Liver (tissue), 9 donors: ENCODE measurements around the gene GDF10. TPM values are rescaled to one million over a fixed set of nuclear protein-coding genes. Genes with fewer than 3 reads are reported as not detected.

Experiments used
- DNase-seq: peaks from one replicate; pipeline ENCODE4 v3.0.0-alpha.2; 2017; ENCODE audit warnings: low spot score
- H3K27ac ChIP-seq, 2 donors: one replicate each; pipeline ENCODE4 v1.7.0; 2013; ENCODE audit warnings: inconsistent platforms in 2 of 2, low read length in 2 of 2, control low read depth in 1 of 2, low read depth in 1 of 2, mild to moderate bottlenecking in 1 of 2
- H3K27me3 ChIP-seq, 4 donors: one replicate each; pipeline versions ENCODE4 v1.6.1 to v1.7.0; 2013; ENCODE audit warnings: low read length in 3 of 4, inconsistent platforms in 1 of 4, mild to moderate bottlenecking in 1 of 4, moderate library complexity in 1 of 4; ENCODE audit not compliant: control insufficient read depth in 4 of 4, insufficient read depth in 4 of 4
- H3K36me3 ChIP-seq, 4 donors: one replicate each; pipeline versions ENCODE4 v1.6.1 to v1.7.0; 2013; ENCODE audit warnings: low read length in 3 of 4, mild to moderate bottlenecking in 3 of 4, low read depth in 1 of 4, moderate library complexity in 1 of 4; ENCODE audit not compliant: control insufficient read depth in 4 of 4, insufficient read depth in 3 of 4
- H3K4me1 ChIP-seq, 4 donors: one replicate each; pipeline versions ENCODE4 v1.6.1 to v1.7.0; 2013; ENCODE audit warnings: low read length in 3 of 4, mild to moderate bottlenecking in 3 of 4, moderate library complexity in 1 of 4; ENCODE audit not compliant: control insufficient read depth in 4 of 4, insufficient read depth in 4 of 4
- H3K4me3 ChIP-seq, 3 donors: one replicate each; pipeline versions ENCODE4 v1.6.1 to v1.7.0; 2013; ENCODE audit warnings: low read length in 3 of 3, control low read depth in 1 of 3, low read depth in 1 of 3, mild to moderate bottlenecking in 1 of 3
- H3K9ac ChIP-seq, 2 donors: one replicate each; pipeline ENCODE4 v1.7.0; 2013; ENCODE audit warnings: low read length in 2 of 2, mild to moderate bottlenecking in 2 of 2, moderate library complexity in 2 of 2, control low read depth in 1 of 2, low read depth in 1 of 2
- H3K9me3 ChIP-seq, 4 donors: one replicate each; pipeline versions ENCODE4 v1.6.1 to v1.7.0; 2013; ENCODE audit warnings: low read length in 3 of 4; ENCODE audit not compliant: control insufficient read depth in 4 of 4
- ATF3 ChIP-seq: IDR thresholded peaks from 2 replicates; pipeline ENCODE4 v1.6.1; 2016; ENCODE audit warnings: antibody characterized with exemption
- CTCF ChIP-seq: fragments of 150-350 bp; IDR thresholded peaks from 2 replicates; pipeline ENCODE4 v1.5.1; 2017; ENCODE audit warnings: improper control_type of control experiment, low read depth, low read length; ENCODE audit not compliant: missing input control
- EGR1 ChIP-seq, 2 donors: IDR thresholded peaks; 2 replicates each; pipeline ENCODE4 v1.6.1; 2016 to 2018; ENCODE audit warnings: antibody characterized with exemption in 2 of 2, low read depth in 2 of 2
- FOXA1 ChIP-seq: IDR thresholded peaks from 2 replicates; pipeline ENCODE4 v1.6.1; 2016; ENCODE audit warnings: antibody characterized with exemption
- FOXA2 ChIP-seq: IDR thresholded peaks from 2 replicates; pipeline ENCODE4 v1.6.1; 2016; ENCODE audit warnings: antibody characterized with exemption
- GABPA ChIP-seq, 2 donors: IDR thresholded peaks in 1 of 2; conservative IDR thresholded peaks in 1 of 2; 2 replicates each; pipeline ENCODE4 v1.6.1; 2016; ENCODE audit warnings: antibody characterized with exemption in 2 of 2, mild to moderate bottlenecking in 1 of 2, moderate library complexity in 1 of 2
- HNF4A ChIP-seq, 2 donors: conservative IDR thresholded peaks; 2 replicates each; pipeline ENCODE4 v1.6.1; 2016; ENCODE audit warnings: antibody characterized with exemption in 2 of 2, mild to moderate bottlenecking in 2 of 2
- HNF4G ChIP-seq: IDR thresholded peaks from 2 replicates; pipeline ENCODE4 v1.6.1; 2016; ENCODE audit warnings: antibody characterized with exemption
- JUND ChIP-seq, 2 donors: IDR thresholded peaks; 2 replicates each; pipeline ENCODE4 v1.6.1; 2016; ENCODE audit warnings: antibody characterized with exemption in 2 of 2
- MAX ChIP-seq: IDR thresholded peaks from 2 replicates; pipeline ENCODE4 v1.6.1; 2016; ENCODE audit warnings: antibody characterized with exemption
- NR2F2 ChIP-seq: IDR thresholded peaks from 2 replicates; pipeline ENCODE4 v1.6.1; 2016; ENCODE audit warnings: antibody characterized with exemption
- RAD21 ChIP-seq, 2 donors: IDR thresholded peaks; 2 replicates each; pipeline ENCODE4 v1.6.1; 2016; ENCODE audit warnings: antibody characterized with exemption in 2 of 2, mild to moderate bottlenecking in 2 of 2
- REST ChIP-seq: IDR thresholded peaks from 2 replicates; pipeline ENCODE4 v1.6.1; 2016; ENCODE audit warnings: antibody characterized with exemption, mild to moderate bottlenecking
- RXRA ChIP-seq, 2 donors: IDR thresholded peaks; 2 replicates each; pipeline ENCODE4 v1.6.1; 2017 to 2018; ENCODE audit warnings: antibody characterized with exemption in 2 of 2, mild to moderate bottlenecking in 1 of 2
- SP1 ChIP-seq: IDR thresholded peaks from 2 replicates; pipeline ENCODE4 v1.6.1; 2018; ENCODE audit warnings: antibody characterized with exemption, mild to moderate bottlenecking
- TAF1 ChIP-seq: conservative IDR thresholded peaks from 2 replicates; pipeline ENCODE4 v1.6.1; 2016; ENCODE audit warnings: antibody characterized with exemption, mild to moderate bottlenecking
- YY1 ChIP-seq: IDR thresholded peaks from 2 replicates; pipeline ENCODE4 v1.6.1; 2016; ENCODE audit warnings: antibody characterized with exemption, mild to moderate bottlenecking
- ZBTB33 ChIP-seq: IDR thresholded peaks from 2 replicates; pipeline ENCODE4 v1.6.1; 2016; ENCODE audit warnings: antibody characterized with exemption
- WGBS: extraction: QIAGEN DNeasy Blood & Tissue Kit; methylation state at CpG from one replicate; pipeline ENCODE4 v1.1.7; 2013; 5-methylcytosine and 5-hydroxymethylcytosine counted together
- polyA plus RNA-seq, 2 donors: library from polyadenylated mRNA; stranded (reverse) in 1 of 2; unstranded in 1 of 2; fragments of 200-250 nt in 1 of 2; fragments of >200 nt in 1 of 2; fragmentation: Nextera tagmentation in 1 of 2; extraction: Ambion mirVana in 1 of 2; gene quantifications; one replicate each; pipeline versions ENCODE4 v1.2.1 to v1.2.3, GENCODE V29; 2013 to 2015
- total RNA-seq, 2 donors: library from RNA; depleted of rRNA; stranded (reverse); fragments of >200 nt; gene quantifications; one replicate each; pipeline ENCODE4 v1.2.3, GENCODE V29; 2014
- donor health status: healthy.
- donor health status: healthy.
- donor health status: healthy.
- donor health status: healthy.
- donor health status: healthy.

The GDF10 gene
- total and polyA plus RNA-seq, 4 donors: under 0.01 to 0.28 (median 0.11) TPM

- no peaks in the 10 kb centered on the region for H3K36me3 ChIP-seq
- no peaks in the 10 kb centered on the region for H3K9me3 ChIP-seq
- no peak for DNase-seq
- H3K4me1 ChIP-seq: no peaks in the 10 kb centered on the region
- no peaks in the 10 kb centered on the region for H3K27me3 ChIP-seq
- no peak overlapping the region for H3K27ac ChIP-seq
- TF ChIP-seq HNF4A (conservative IDR thresholded peaks at IDR 0.05) (no peak), FOXA1 (no peak), ZBTB33 (no peak), TAF1 (no peak), MAX (no peak), RXRA (IDR thresholded peaks at IDR 0.05) (no peak), ATF3 (no peak), RAD21 (IDR thresholded peaks at IDR 0.05) (no peak), CTCF (no peak), FOXA2 (no peak), GABPA (IDR thresholded peaks at IDR 0.05 in 1 of 2, conservative IDR thresholded peaks at IDR 0.05 in 1 of 2) (no peak), EGR1 (IDR thresholded peaks at IDR 0.05; ENCODE audit: low read depth in 2 of 2) (no peak), NR2F2 (no peak), JUND (IDR thresholded peaks at IDR 0.05) (no peak), SP1 (no peak), YY1 (no peak), REST (no peak), HNF4G (no peak)
- WGBS: 77% methylated on average over 7 of the region's 7 CpGs
- H3K9ac ChIP-seq: no peak overlapping the region
- no peak overlapping the region for H3K4me3 ChIP-seq
Observed at GRCh38 chr10:47252093-47252780, 47.8 kb upstream of the GDF10 start.
